Cardiac muscle cell (in vitro differentiated cells and primary cell): Measurements from ENCODE around the gene CMC2. TPM values are rescaled to one million over a fixed set of nuclear protein-coding genes. Genes with fewer than 3 reads are reported as not detected.

Experiments used
- DNase-seq, 2 donors: peaks; one replicate each; pipeline versions ENCODE4 v3.0.0 to v3.0.0-alpha.2; 2010 to 2017; ENCODE audit warnings: low read depth in 1 of 2, low spot score in 1 of 2
- H3K27ac ChIP-seq: fragments of 200-600 bp; sonication (generic); 2 replicates; pipeline ENCODE4 v1.5.1; 2016
- H3K27me3 ChIP-seq: fragments of 200-600 bp; sonication (generic); 2 replicates; pipeline ENCODE4 v1.6.0; 2016; ENCODE audit warnings: control low read depth
- H3K36me3 ChIP-seq: fragments of 200-600 bp; sonication (generic); 2 replicates; pipeline ENCODE4 v1.5.1; 2016; ENCODE audit warnings: control low read depth
- H3K4me1 ChIP-seq: fragments of 200-600 bp; sonication (generic); 2 replicates; pipeline ENCODE4 v1.8.1; 2017; ENCODE audit warnings: low read depth, mild to moderate bottlenecking, mixed run types
- H3K4me3 ChIP-seq: fragments of 200-600 bp; sonication (generic); 2 replicates; pipeline ENCODE4 v1.5.1; 2016; ENCODE audit warnings: mild to moderate bottlenecking
- H3K9me3 ChIP-seq: fragments of 200-600 bp; sonication (generic); 2 replicates; pipeline ENCODE4 v1.5.1; 2017; ENCODE audit warnings: low read depth, mild to moderate bottlenecking, control low read depth
- CTCF ChIP-seq: IDR thresholded peaks from 2 replicates; pipeline ENCODE4 v1.5.1; 2012; ENCODE audit warnings: low read depth, mild to moderate bottlenecking, low read length
- polyA plus RNA-seq: library from polyadenylated mRNA; unstranded; fragments of >200 nt; fragmentation: Nextera tagmentation; extraction: Ambion mirVana; gene quantifications from 2 replicates; pipeline ENCODE4 v1.2.1, GENCODE V29; 2016
- total RNA-seq: library from RNA; depleted of rRNA; stranded (reverse); fragments of >200 nt; gene quantifications from 2 replicates; pipeline ENCODE4 v1.2.3, GENCODE V29; 2016

The CMC2 gene
- total RNA-seq (41.3 and 61.1 TPM in 2 replicates), polyA plus RNA-seq (138 and 153 TPM in 2 replicates)

- no peak for TF ChIP-seq CTCF
- H3K4me1 ChIP-seq = peaks cover 11% of the 10 kb centered on the region
- peak; percentile 97 to 100 for DNase-seq
- peak within 1 kb of the TSS; percentile 81 for H3K4me3 ChIP-seq
- no peaks in the 10 kb centered on the region for H3K27me3 ChIP-seq
- peak within 1 kb of the TSS; percentile 100 for H3K27ac ChIP-seq
- peaks cover 5% of the 10 kb centered on the region for H3K36me3 ChIP-seq
- H3K9me3 ChIP-seq = no peaks in the 10 kb centered on the region
Observed at GRCh38 chr16:81006813-81007695, at the start of gene CMC2, which contains the start of gene CENPN. Gene CMC2 (minus strand): TSS chr16:81006885. CDS start chr16:80997394, 9,491 bp downstream. Gene CENPN (plus strand): TSS chr16:81007214. CDS start chr16:81011940, 4,726 bp downstream.

- H3K27me3 ChIP-seq = no peaks in the 10 kb centered on the region
- no peaks in the 10 kb centered on the region for H3K4me1 ChIP-seq
- H3K4me3 ChIP-seq = no peak overlapping the region
- TF ChIP-seq CTCF = no peak
- no peak overlapping the region for H3K27ac ChIP-seq
- no peaks in the 10 kb centered on the region for H3K36me3 ChIP-seq
- no peaks in the 10 kb centered on the region for H3K9me3 ChIP-seq
- DNase-seq = no peak
Observed at GRCh38 chr16:81053761-81054160, 47.1 kb upstream of the CMC2 start.

GRCh38 chr16:81042821-81043220 is 36.1 kb upstream of the CMC2 start:
- Histone ChIP-seq H3K4me1 (peaks cover 19% of the 10 kb centered on the region), H3K9me3 (no peaks in the 10 kb centered on the region), H3K27ac (no peak overlapping the region), H3K4me3 (no peak overlapping the region), H3K36me3 (peaks cover 30% of the 10 kb centered on the region), H3K27me3 (no peaks in the 10 kb centered on the region)
- TF ChIP-seq CTCF = no peak
- no peak for DNase-seq

- peaks cover 25% of the 10 kb centered on the region for H3K4me1 ChIP-seq
- no peak overlapping the region for H3K27ac ChIP-seq
- peaks cover 30% of the 10 kb centered on the region for H3K36me3 ChIP-seq
- no peak for DNase-seq
- no peak for TF ChIP-seq CTCF
- no peaks in the 10 kb centered on the region for H3K27me3 ChIP-seq
- H3K4me3 ChIP-seq = no peak overlapping the region
- no peaks in the 10 kb centered on the region for H3K9me3 ChIP-seq
Observed at GRCh38 chr16:81041696-81042095, 35.0 kb upstream of the CMC2 start.

GRCh38 chr16:81040842-81041241 is 34.2 kb upstream of the CMC2 start:
- Histone ChIP-seq H3K4me3 (no peak overlapping the region), H3K27ac (no peak overlapping the region), H3K36me3 (peaks cover 30% of the 10 kb centered on the region), H3K4me1 (peaks cover 25% of the 10 kb centered on the region), H3K27me3 (no peaks in the 10 kb centered on the region), H3K9me3 (no peaks in the 10 kb centered on the region)
- no peak for DNase-seq
- TF ChIP-seq CTCF = no peak
